ENCODE measurements around the gene GRK7.

GRK7 gene

GRCh38 chr3:141735770-141736465, 27.3 kb upstream of the GRK7 start:
- H3K4me1 ChIP-seq (ENCODE audit: control insufficient read depth, insufficient read depth, low read length, poor library complexity, severe bottlenecking): peaks cover 4% of the 10 kb centered on the region
- H3K27ac ChIP-seq (ENCODE audit: low read depth, low read length, severe bottlenecking): no peak overlapping the region
- no peak overlapping the region for H3K4me3 ChIP-seq (ENCODE audit: extremely low read depth, insufficient read depth, low read length, poor library complexity, severe bottlenecking)
- no peaks in the 10 kb centered on the region for H3K9me3 ChIP-seq (ENCODE audit: control insufficient read depth, low read length)
- H3K36me3 ChIP-seq (ENCODE audit: control insufficient read depth, insufficient read depth, low read length): peaks cover 5% of the 10 kb centered on the region
- 91 to 93% methylated on average over 5 to 7 of the region's 7 CpGs for WGBS, 2 experiments (ENCODE audit: insufficient coverage in 2 of 2)

- H3K4me1 ChIP-seq (ENCODE audit: control insufficient read depth, insufficient read depth, low read length, poor library complexity, severe bottlenecking): peaks cover 8% of the 10 kb centered on the region
- 93 to 95% methylated on average over 4 of the region's 10 CpGs for WGBS, 2 experiments (ENCODE audit: insufficient coverage in 2 of 2)
- H3K4me3 ChIP-seq (ENCODE audit: extremely low read depth, insufficient read depth, low read length, poor library complexity, severe bottlenecking): no peak overlapping the region
- H3K27ac ChIP-seq (ENCODE audit: low read depth, low read length, severe bottlenecking): no peak overlapping the region
- H3K9me3 ChIP-seq (ENCODE audit: control insufficient read depth, low read length): no peaks in the 10 kb centered on the region
- peaks cover 11% of the 10 kb centered on the region for H3K36me3 ChIP-seq (ENCODE audit: control insufficient read depth, insufficient read depth, low read length)
Measured at GRCh38 chr3:141737093-141737492, 26.1 kb upstream of the GRK7 start.

GRCh38 chr3:141737678-141738021, 25.6 kb upstream of the GRK7 start:
- WGBS, 2 experiments (ENCODE audit: insufficient coverage in 2 of 2): 0 to 2% methylated on average over 2 to 3 of the region's 3 CpGs
- H3K9me3 ChIP-seq (ENCODE audit: control insufficient read depth, low read length): no peaks in the 10 kb centered on the region
- no peak overlapping the region for H3K4me3 ChIP-seq (ENCODE audit: extremely low read depth, insufficient read depth, low read length, poor library complexity, severe bottlenecking)
- H3K36me3 ChIP-seq (ENCODE audit: control insufficient read depth, insufficient read depth, low read length): peaks cover 14% of the 10 kb centered on the region
- H3K4me1 ChIP-seq (ENCODE audit: control insufficient read depth, insufficient read depth, low read length, poor library complexity, severe bottlenecking): peaks cover 8% of the 10 kb centered on the region
- no peak overlapping the region for H3K27ac ChIP-seq (ENCODE audit: low read depth, low read length, severe bottlenecking)

GRCh38 chr3:141738022-141738890, 25.0 kb upstream of the GRK7 start, which contains the start of gene RNF7:
TSS of gene RNF7 (plus strand) at chr3:141738298. CDS start at chr3:141738342, 44 bp downstream.
- Histone ChIP-seq H3K4me1 (ENCODE audit: control insufficient read depth, insufficient read depth, low read length, poor library complexity, severe bottlenecking) (peaks cover 8% of the 10 kb centered on the region), H3K27ac (ENCODE audit: low read depth, low read length, severe bottlenecking) (peak within 1 kb of the TSS; percentile 91), H3K36me3 (ENCODE audit: control insufficient read depth, insufficient read depth, low read length) (peaks cover 18% of the 10 kb centered on the region), H3K9me3 (ENCODE audit: control insufficient read depth, low read length) (no peaks in the 10 kb centered on the region), H3K4me3 (ENCODE audit: extremely low read depth, insufficient read depth, low read length, poor library complexity, severe bottlenecking) (peak within 1 kb of the TSS; percentile 95)
- 0% methylated on average over 58 to 64 of the region's 81 CpGs for WGBS, 2 experiments (ENCODE audit: insufficient coverage in 2 of 2)

- 0% methylated on average over 5 to 8 of the region's 11 CpGs for WGBS, 2 experiments (ENCODE audit: insufficient coverage in 2 of 2)
- peak overlapping the region; percentile 91 for H3K27ac ChIP-seq (ENCODE audit: low read depth, low read length, severe bottlenecking)
Measured at GRCh38 chr3:141738891-141739363, 24.3 kb upstream of the GRK7 start.

GRCh38 chr3:141739731-141740130, 23.5 kb upstream of the GRK7 start:
- Histone ChIP-seq H3K36me3 (ENCODE audit: control insufficient read depth, insufficient read depth, low read length) (peaks cover 28% of the 10 kb centered on the region), H3K27ac (ENCODE audit: low read depth, low read length, severe bottlenecking) (no peak overlapping the region), H3K4me3 (ENCODE audit: extremely low read depth, insufficient read depth, low read length, poor library complexity, severe bottlenecking) (peak overlapping the region; percentile 95), H3K4me1 (ENCODE audit: control insufficient read depth, insufficient read depth, low read length, poor library complexity, severe bottlenecking) (peaks cover 8% of the 10 kb centered on the region), H3K9me3 (ENCODE audit: control insufficient read depth, low read length) (no peaks in the 10 kb centered on the region)
- 83 to 100% methylated on average over 1 of the region's 2 CpGs for WGBS, 2 experiments (ENCODE audit: insufficient coverage in 2 of 2)

More at GRCh38 chr3:141738891-141739363, 24.3 kb upstream of the GRK7 start:
- Histone ChIP-seq H3K4me1 (ENCODE audit: control insufficient read depth, insufficient read depth, low read length, poor library complexity, severe bottlenecking) (peaks cover 8% of the 10 kb centered on the region), H3K9me3 (ENCODE audit: control insufficient read depth, low read length) (no peaks in the 10 kb centered on the region), H3K36me3 (ENCODE audit: control insufficient read depth, insufficient read depth, low read length) (peaks cover 20% of the 10 kb centered on the region), H3K4me3 (ENCODE audit: extremely low read depth, insufficient read depth, low read length, poor library complexity, severe bottlenecking) (peak overlapping the region; percentile 95)

GRCh38 chr3:141740349-141740748, 22.9 kb upstream of the GRK7 start:
- H3K36me3 ChIP-seq (ENCODE audit: control insufficient read depth, insufficient read depth, low read length): peaks cover 33% of the 10 kb centered on the region
- no peak overlapping the region for H3K4me3 ChIP-seq (ENCODE audit: extremely low read depth, insufficient read depth, low read length, poor library complexity, severe bottlenecking)
- no peak overlapping the region for H3K27ac ChIP-seq (ENCODE audit: low read depth, low read length, severe bottlenecking)
- H3K9me3 ChIP-seq (ENCODE audit: control insufficient read depth, low read length): no peaks in the 10 kb centered on the region
- peaks cover 8% of the 10 kb centered on the region for H3K4me1 ChIP-seq (ENCODE audit: control insufficient read depth, insufficient read depth, low read length, poor library complexity, severe bottlenecking)

- H3K36me3 ChIP-seq (ENCODE audit: control insufficient read depth, insufficient read depth, low read length): peaks cover 55% of the 10 kb centered on the region
- H3K9me3 ChIP-seq (ENCODE audit: control insufficient read depth, low read length): no peaks in the 10 kb centered on the region
- WGBS, 2 experiments (ENCODE audit: insufficient coverage in 2 of 2): no CpG with 5 or more reads among the region's 1 CpG
- no peak overlapping the region for H3K4me3 ChIP-seq (ENCODE audit: extremely low read depth, insufficient read depth, low read length, poor library complexity, severe bottlenecking)
- peaks cover 8% of the 10 kb centered on the region for H3K4me1 ChIP-seq (ENCODE audit: control insufficient read depth, insufficient read depth, low read length, poor library complexity, severe bottlenecking)
- no peak overlapping the region for H3K27ac ChIP-seq (ENCODE audit: low read depth, low read length, severe bottlenecking)
Measured at GRCh38 chr3:141743305-141743704, 19.9 kb upstream of the GRK7 start.

GRCh38 chr3:141746962-141747361, 16.2 kb upstream of the GRK7 start:
- no peak overlapping the region for H3K27ac ChIP-seq (ENCODE audit: low read depth, low read length, severe bottlenecking)
- no peaks in the 10 kb centered on the region for H3K9me3 ChIP-seq (ENCODE audit: control insufficient read depth, low read length)
- H3K4me3 ChIP-seq (ENCODE audit: extremely low read depth, insufficient read depth, low read length, poor library complexity, severe bottlenecking): no peak overlapping the region
- H3K36me3 ChIP-seq (ENCODE audit: control insufficient read depth, insufficient read depth, low read length): peaks cover 57% of the 10 kb centered on the region
- no peaks in the 10 kb centered on the region for H3K4me1 ChIP-seq (ENCODE audit: control insufficient read depth, insufficient read depth, low read length, poor library complexity, severe bottlenecking)
- WGBS, 2 experiments (ENCODE audit: insufficient coverage in 2 of 2): 80 to 100% methylated on average over 1 to 3 of the region's 4 CpGs

- WGBS, 2 experiments (ENCODE audit: insufficient coverage in 2 of 2): 69 to 77% methylated on average over 2 of the region's 3 CpGs
- Histone ChIP-seq H3K4me1 (ENCODE audit: control insufficient read depth, insufficient read depth, low read length, poor library complexity, severe bottlenecking) (no peaks in the 10 kb centered on the region), H3K36me3 (ENCODE audit: control insufficient read depth, insufficient read depth, low read length) (peaks cover 13% of the 10 kb centered on the region), H3K27ac (ENCODE audit: low read depth, low read length, severe bottlenecking) (no peak overlapping the region), H3K9me3 (ENCODE audit: control insufficient read depth, low read length) (no peaks in the 10 kb centered on the region), H3K4me3 (ENCODE audit: extremely low read depth, insufficient read depth, low read length, poor library complexity, severe bottlenecking) (no peak overlapping the region)
Measured at GRCh38 chr3:141753399-141753798, 9.8 kb upstream of the GRK7 start.

- Histone ChIP-seq H3K36me3 (ENCODE audit: control insufficient read depth, insufficient read depth, low read length) (peaks cover 9% of the 10 kb centered on the region), H3K27ac (ENCODE audit: low read depth, low read length, severe bottlenecking) (no peak overlapping the region), H3K4me3 (ENCODE audit: extremely low read depth, insufficient read depth, low read length, poor library complexity, severe bottlenecking) (no peak overlapping the region), H3K9me3 (ENCODE audit: control insufficient read depth, low read length) (no peaks in the 10 kb centered on the region), H3K4me1 (ENCODE audit: control insufficient read depth, insufficient read depth, low read length, poor library complexity, severe bottlenecking) (no peaks in the 10 kb centered on the region)
- no CpG with 5 or more reads among the region's 1 CpG for WGBS, 2 experiments (ENCODE audit: insufficient coverage in 2 of 2)
Measured at GRCh38 chr3:141754032-141754431, 9.2 kb upstream of the GRK7 start.

Data from mesodermal cell (in vitro differentiated cells).